Pancreas (tissue), 10 donors: ENCODE measurements around the gene FLRT1. TPM values are rescaled to one million over a fixed set of nuclear protein-coding genes. Genes with fewer than 3 reads are reported as not detected.

Experiments
- ATAC-seq, 4 donors: fragments of 200-7000 bp; cut with Tn5 transposase; one replicate each; pipeline versions ENCODE4 v1.8.0 to v1.9.1; 2020; ENCODE audit warnings: mild to moderate bottlenecking in 4 of 4, moderate library complexity in 4 of 4
- DNase-seq, 6 donors: peaks; one replicate each; pipeline ENCODE4 v3.0.0-alpha.2; 2020
- FAIRE-seq: peaks from 2 replicates; lab custom pipeline; 2012; peaks lifted over from hg19 to GRCh38; lab: Jason Lieb, UNC
- H3K27ac ChIP-seq, 4 donors: fragments of 200-600 bp; sonication (generic); 1 replicate in 3 of 4; 2 replicates in 1 of 4; pipeline versions ENCODE4 v1.5.0 to v1.8.0; 2020
- H3K27me3 ChIP-seq, 4 donors: fragments of 200-600 bp; one replicate each; pipeline ENCODE4 v1.8.0; 2021
- H3K36me3 ChIP-seq, 3 donors: fragments of 200-600 bp; sonication (generic) in 1 of 3; one replicate each; pipeline versions ENCODE4 v1.5.0 to v1.8.0; 2020 to 2021
- H3K4me1 ChIP-seq, 3 donors: fragments of 200-600 bp; one replicate each; pipeline ENCODE4 v1.8.0; 2021
- H3K4me3 ChIP-seq, 4 donors: fragments of 200-600 bp; sonication (generic) in 2 of 4; one replicate each; pipeline versions ENCODE4 v1.5.0 to v1.8.0; 2020 to 2021
- H3K9me3 ChIP-seq, 4 donors: fragments of 200-600 bp; one replicate each; pipeline ENCODE4 v1.8.0; 2021
- WGBS, 2 donors: extraction: QIAGEN DNeasy Blood & Tissue Kit; methylation state at CpG; one replicate each; pipeline ENCODE4 v1.1.7; 2013; 5-methylcytosine and 5-hydroxymethylcytosine counted together
- intact Hi-C, 3 donors: fragments of 100-400 bp; cut with DNase I; formaldehyde crosslinking; loops; one replicate each; pipeline versions ENCODE4 v1.11.1 to v1.14.2; 2022
- polyA plus RNA-seq, 2 donors: library from polyadenylated mRNA; stranded (reverse); fragments of 200-250 nt; gene quantifications; one replicate each; pipeline ENCODE4 v1.2.3, GENCODE V29; 2013
- total RNA-seq, 6 donors: library from RNA; stranded (reverse); fragmentation: NEBNext Ultra II Directional in 4 of 6; extraction: Animal tissue kit (Norgen Biotek cat#: 25700) in 4 of 6; gene quantifications; one replicate each; pipeline versions ENCODE4 v1.2.1 to v1.2.4, GENCODE V29; 2021 to 2023
- TF ChIP-seq, protein P1 (sequence below), 4 donors: fragments of 200-600 bp; sonication (generic) in 3 of 4; IDR thresholded peaks; one replicate each; pipeline versions ENCODE4 v1.5.0 to v1.8.0; 2021; ENCODE audit warnings: antibody characterized with exemption in 4 of 4
- donor health status: healthy with polysubstance abuse.
- donor health status: DM: no; HTN: no; CAD: no; lungs with moderate emphysema.
- donor health status: DM: no; HTN: no; CAD: no.
- donor health status: control.
- donor health status: control.
- donor health status: Bipolar disorder and iron deficiency.
- donor health status: DM: yes; HTN: yes; CAD: no.
- donor health status: DM: no; HTN: no; CAD: no.
- donor health status: DM: no; HTN: no; CAD: no.
- donor health status: DM: yes; HTN: yes; CAD: no.

The FLRT1 gene, protein sequence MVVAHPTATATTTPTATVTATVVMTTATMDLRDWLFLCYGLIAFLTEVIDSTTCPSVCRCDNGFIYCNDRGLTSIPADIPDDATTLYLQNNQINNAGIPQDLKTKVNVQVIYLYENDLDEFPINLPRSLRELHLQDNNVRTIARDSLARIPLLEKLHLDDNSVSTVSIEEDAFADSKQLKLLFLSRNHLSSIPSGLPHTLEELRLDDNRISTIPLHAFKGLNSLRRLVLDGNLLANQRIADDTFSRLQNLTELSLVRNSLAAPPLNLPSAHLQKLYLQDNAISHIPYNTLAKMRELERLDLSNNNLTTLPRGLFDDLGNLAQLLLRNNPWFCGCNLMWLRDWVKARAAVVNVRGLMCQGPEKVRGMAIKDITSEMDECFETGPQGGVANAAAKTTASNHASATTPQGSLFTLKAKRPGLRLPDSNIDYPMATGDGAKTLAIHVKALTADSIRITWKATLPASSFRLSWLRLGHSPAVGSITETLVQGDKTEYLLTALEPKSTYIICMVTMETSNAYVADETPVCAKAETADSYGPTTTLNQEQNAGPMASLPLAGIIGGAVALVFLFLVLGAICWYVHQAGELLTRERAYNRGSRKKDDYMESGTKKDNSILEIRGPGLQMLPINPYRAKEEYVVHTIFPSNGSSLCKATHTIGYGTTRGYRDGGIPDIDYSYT
- total RNA-seq (under 1 TPM; 0.04 to 0.31 (median 0.15) TPM), polyA plus RNA-seq (under 1 TPM; 0.27 to 0.87 TPM)

DNA sequence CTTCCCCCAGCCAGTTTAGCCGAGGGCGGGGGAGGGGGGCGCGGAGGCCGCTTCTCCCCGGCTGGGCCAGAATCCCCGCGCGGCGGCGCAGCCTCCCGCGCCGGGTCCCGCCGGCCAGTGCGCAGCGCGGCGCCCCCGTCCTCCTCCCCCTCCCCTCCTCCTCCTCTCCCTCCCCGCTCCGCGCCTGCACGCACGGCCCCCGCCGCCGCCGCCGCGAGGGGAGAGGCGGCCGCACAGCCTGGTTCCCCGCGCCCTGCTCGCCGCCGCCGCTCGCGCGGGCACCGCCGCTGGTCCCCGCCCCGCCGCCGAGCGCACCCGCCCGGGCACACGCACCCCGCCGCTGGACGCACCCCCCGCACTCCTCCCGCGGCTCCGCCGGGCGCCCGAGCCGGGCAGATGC lies at the start of gene FLRT1:
Gene FLRT1, plus strand, starts transcription at position 356 of the 400 bp plus-strand sequence. CDS start 80,337 bp downstream, outside the sequence.
- 0 to 1% methylated on average over 3 to 53 of the region's 64 CpGs for WGBS, 2 donors
- ATAC-seq: peak in 1 of 4 donors; percentile 11
- TF ChIP-seq, protein P1, sequence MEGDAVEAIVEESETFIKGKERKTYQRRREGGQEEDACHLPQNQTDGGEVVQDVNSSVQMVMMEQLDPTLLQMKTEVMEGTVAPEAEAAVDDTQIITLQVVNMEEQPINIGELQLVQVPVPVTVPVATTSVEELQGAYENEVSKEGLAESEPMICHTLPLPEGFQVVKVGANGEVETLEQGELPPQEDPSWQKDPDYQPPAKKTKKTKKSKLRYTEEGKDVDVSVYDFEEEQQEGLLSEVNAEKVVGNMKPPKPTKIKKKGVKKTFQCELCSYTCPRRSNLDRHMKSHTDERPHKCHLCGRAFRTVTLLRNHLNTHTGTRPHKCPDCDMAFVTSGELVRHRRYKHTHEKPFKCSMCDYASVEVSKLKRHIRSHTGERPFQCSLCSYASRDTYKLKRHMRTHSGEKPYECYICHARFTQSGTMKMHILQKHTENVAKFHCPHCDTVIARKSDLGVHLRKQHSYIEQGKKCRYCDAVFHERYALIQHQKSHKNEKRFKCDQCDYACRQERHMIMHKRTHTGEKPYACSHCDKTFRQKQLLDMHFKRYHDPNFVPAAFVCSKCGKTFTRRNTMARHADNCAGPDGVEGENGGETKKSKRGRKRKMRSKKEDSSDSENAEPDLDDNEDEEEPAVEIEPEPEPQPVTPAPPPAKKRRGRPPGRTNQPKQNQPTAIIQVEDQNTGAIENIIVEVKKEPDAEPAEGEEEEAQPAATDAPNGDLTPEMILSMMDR (IDR thresholded peaks at IDR 0.05): no peak
- Histone ChIP-seq H3K9me3 (no peaks in the 10 kb centered on the region), H3K4me1 (no peaks in the 10 kb centered on the region), H3K27me3 (no peaks in the 10 kb centered on the region), H3K4me3 (peak within 1 kb of the TSS in 3 of 4 donors; percentile 11 to 47 (median 41)), H3K36me3 (no peaks in the 10 kb centered on the region), H3K27ac (no peak within 1 kb of the TSS)
- intact Hi-C loops: no loop called here
- FAIRE-seq: no peak
- peak in 1 of 6 donors; percentile 47 for DNase-seq

DNA sequence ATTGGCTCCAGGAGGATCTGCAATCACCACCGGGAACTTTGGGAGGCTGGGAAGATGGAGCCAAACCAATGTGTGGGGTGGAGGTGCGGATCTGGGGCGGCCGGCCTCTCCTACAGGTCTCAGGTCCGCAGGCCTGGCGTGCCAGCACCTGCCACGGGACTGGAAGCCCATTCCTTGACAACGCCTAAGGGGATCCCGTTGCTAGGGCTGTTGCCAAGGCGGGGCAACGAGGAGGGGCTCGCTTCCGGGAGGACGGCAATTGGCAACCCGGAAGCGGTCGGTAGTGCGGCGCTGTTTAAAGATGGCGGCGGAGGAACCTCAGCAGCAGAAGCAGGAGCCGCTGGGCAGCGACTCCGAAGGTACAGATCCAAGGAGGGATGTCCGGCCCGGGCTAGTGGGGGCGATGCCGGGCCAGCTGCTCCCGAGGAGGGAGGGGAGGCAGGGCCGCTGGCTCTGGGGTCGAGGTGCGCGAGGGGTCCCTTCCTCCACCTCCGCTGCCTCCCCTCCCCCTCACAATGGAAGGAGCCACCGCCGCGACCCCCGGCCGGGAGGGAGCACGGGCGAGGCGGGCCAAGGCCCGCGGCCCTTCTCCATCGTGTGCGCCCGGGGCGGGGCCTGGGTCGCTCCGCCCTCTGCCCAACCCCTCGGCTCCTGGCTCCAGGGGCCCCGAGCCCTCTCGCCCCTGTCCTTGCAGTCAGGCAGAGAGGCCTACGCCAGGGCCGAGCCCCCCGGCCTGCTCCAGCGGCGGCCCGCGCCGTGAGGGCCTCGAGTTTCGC lies 49.4 kb upstream of the FLRT1 start, which contains the start of gene OTUB1:
Gene OTUB1, plus strand, starts transcription at position 283 of the 776 bp plus-strand sequence. Its CDS starts 19 bp downstream, at position 302.
- Histone ChIP-seq H3K27me3 (no peaks in the 10 kb centered on the region), H3K9me3 (no peaks in the 10 kb centered on the region), H3K36me3 (peaks cover 0 to 12% (median 0%) of the 10 kb centered on the region in 3 donors), H3K4me1 (peaks cover 7 to 13% (median 9%) of the 10 kb centered on the region in 3 donors), H3K27ac (peak within 1 kb of the TSS; percentile 72 to 80 (median 76)), H3K4me3 (peak within 1 kb of the TSS; percentile 96 to 100 (median 99))
- DNase-seq (peak; percentile 86 to 95 (median 90)), ATAC-seq (peak; percentile 95 to 97 (median 96)), FAIRE-seq (no peak)
- WGBS, 2 donors: 0 to 1% methylated on average over 45 to 63 of the region's 63 CpGs
- intact Hi-C loops: no loop called here
- TF ChIP-seq, protein P1 (IDR thresholded peaks at IDR 0.05): no peak

DNA sequence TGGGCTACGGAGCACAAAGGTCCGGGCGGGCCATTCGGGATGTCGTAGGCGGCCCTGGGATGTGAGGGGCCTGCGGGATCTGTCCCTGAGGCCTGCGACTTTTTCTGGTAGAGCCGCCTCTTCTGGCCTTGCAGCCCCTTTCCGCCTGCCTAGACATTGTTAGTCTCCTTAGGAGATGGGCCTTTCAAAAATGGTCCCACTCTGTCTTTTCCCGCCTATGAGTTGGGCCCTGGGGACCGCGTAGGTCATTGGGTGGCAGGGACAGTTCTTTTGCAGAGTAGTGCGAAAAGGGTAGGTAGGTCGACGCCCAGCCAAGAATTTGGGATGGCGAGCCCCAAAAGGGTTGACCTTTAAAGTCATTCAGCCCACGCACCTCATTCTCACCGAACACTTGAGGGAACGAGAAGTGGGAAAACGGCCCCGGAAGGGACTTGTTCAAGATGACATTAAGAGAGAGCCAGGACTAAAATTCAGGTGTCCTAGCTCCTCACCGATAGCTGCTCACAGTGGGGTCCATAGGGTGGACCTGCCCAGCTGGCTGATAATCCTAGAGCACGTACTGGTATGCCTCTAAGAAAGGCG lies 48.7 kb upstream of the FLRT1 start:
- ATAC-seq (peak in 1 of 4 donors; percentile 29), DNase-seq (no peak), FAIRE-seq (no peak)
- TF ChIP-seq, protein P1 (IDR thresholded peaks at IDR 0.05): no peak
- Histone ChIP-seq H3K27me3 (no peaks in the 10 kb centered on the region), H3K9me3 (no peaks in the 10 kb centered on the region), H3K4me1 (peaks cover 7 to 13% (median 9%) of the 10 kb centered on the region in 3 donors), H3K36me3 (peaks cover 0 to 12% (median 0%) of the 10 kb centered on the region in 3 donors), H3K27ac (peak overlapping the region in 3 of 4 donors; percentile 72 to 80 (median 75)), H3K4me3 (peak overlapping the region; percentile 96 to 100 (median 99))
- intact Hi-C loops: no loop called here
- 24 to 28% methylated on average over 25 of the region's 25 CpGs for WGBS, 2 donors

DNA sequence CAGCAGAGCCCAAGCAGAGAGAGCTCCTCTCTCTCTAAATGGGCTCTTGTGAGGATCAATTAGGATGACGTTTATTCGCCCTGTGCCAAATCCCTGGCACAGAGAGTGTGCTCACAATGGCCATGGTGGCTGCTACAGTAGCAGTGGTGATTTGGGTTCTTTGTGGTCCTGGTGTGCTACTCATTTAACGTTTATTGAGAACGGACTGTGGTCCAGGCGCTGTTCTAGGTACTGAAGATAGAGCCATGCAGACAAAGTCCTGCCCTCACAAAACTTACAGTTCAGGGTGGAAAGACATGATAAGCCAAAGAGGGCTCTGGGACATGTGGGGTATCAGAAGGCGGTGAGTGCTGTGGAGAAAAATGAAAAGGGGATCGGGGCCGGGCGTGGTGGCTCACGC lies 44.2 kb upstream of the FLRT1 start:
- Histone ChIP-seq H3K4me1 (peaks cover 7 to 9% (median 9%) of the 10 kb centered on the region in 3 donors), H3K4me3 (no peak overlapping the region), H3K36me3 (peaks cover 0 to 12% (median 0%) of the 10 kb centered on the region in 3 donors), H3K27me3 (no peaks in the 10 kb centered on the region), H3K27ac (no peak overlapping the region), H3K9me3 (no peaks in the 10 kb centered on the region)
- WGBS, 2 donors: 90 to 91% methylated on average over 10 of the region's 10 CpGs
- ATAC-seq: no peak
- DNase-seq: no peak
- intact Hi-C loops: loop anchor here in 1 of 3 donors (10.0 kb wide), 1 partner anchor 303 kb away; the partner anchor contains the start of gene KCNK4
- FAIRE-seq: no peak
- TF ChIP-seq, protein P1 (IDR thresholded peaks at IDR 0.05): no peak
